ENCODE data around the gene FMOD.

DNA sequence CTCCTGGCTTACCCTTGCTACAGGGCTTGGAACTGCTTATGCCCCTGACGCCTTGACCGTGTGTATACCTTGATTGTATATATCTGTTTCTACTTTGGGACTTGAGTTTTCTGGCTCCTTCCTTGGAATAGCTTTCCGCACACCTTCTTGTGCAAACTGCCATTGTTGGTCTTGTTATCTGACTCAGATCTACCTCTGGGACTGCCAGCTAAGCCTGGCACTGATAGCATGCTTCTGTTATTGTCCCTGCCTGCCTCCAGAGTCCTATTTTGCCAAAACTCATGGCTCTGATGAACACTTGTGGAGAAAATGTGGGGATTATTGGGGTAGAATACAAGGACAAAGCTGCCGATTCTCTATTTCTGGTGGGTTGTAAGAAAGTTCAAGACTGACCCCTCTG lies 15.4 kb downstream of the FMOD start:
- TF ChIP-seq, protein P1, sequence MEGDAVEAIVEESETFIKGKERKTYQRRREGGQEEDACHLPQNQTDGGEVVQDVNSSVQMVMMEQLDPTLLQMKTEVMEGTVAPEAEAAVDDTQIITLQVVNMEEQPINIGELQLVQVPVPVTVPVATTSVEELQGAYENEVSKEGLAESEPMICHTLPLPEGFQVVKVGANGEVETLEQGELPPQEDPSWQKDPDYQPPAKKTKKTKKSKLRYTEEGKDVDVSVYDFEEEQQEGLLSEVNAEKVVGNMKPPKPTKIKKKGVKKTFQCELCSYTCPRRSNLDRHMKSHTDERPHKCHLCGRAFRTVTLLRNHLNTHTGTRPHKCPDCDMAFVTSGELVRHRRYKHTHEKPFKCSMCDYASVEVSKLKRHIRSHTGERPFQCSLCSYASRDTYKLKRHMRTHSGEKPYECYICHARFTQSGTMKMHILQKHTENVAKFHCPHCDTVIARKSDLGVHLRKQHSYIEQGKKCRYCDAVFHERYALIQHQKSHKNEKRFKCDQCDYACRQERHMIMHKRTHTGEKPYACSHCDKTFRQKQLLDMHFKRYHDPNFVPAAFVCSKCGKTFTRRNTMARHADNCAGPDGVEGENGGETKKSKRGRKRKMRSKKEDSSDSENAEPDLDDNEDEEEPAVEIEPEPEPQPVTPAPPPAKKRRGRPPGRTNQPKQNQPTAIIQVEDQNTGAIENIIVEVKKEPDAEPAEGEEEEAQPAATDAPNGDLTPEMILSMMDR (conservative IDR thresholded peaks at IDR 0.05) = no peak
- TF ChIP-seq ZFX (IDR thresholded peaks at IDR 0.05) = no peak
